ENCODE measurements around the gene ATXN1.

The ATXN1 gene

DNA sequence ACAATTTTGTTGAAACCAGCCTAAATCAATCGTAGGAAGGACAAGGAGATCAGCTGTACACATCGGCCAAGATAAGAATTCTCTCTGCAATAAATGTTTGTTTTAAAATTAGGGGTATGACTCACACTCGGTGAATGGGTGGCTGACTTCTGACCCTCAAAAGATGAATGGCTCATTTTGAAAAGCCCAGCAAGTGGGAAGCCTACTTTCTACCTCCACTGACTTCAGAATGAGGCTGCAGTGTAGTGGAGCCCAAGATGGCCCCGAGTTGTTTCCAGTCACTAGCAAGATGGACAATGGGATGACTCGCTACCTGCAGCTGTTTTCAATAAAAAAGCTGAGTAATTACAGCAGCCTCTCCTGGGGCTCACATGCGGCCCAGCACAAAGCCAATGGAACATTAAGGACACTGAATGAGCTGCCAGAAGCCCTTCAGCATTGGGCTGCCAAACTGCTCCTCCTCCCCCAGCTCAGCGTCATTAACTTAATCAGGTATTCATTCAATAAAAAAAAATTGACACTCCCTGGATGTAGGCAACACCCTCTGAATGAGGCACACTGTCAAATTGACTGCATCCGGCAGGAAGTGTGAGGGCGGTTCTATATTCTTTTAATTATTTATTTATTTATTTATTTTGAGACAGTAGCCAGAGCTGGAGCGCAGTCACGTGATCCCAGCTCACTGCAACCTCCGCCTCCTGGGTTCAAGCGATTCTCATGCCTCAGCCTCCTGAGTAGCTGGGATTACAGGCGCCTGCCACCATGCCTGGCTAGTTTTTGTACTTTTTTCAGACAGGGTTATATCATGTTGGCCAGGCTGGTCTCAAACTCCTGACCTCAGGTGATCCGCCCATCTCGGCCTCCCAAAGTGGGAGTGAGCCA lies 415.6 kb downstream of the ATXN1 start:
- no peak for DNase-seq

GRCh38 chr6:16344756-16345155 lies 416.5 kb downstream of the ATXN1 start:
- DNase-seq, result no peak

- no peak for DNase-seq
Measured at GRCh38 chr6:16343593-16343992, 417.7 kb downstream of the ATXN1 start.

- no peak for DNase-seq
Measured at GRCh38 chr6:16339265-16339587, 422.0 kb downstream of the ATXN1 start.

GRCh38 chr6:16338577-16339264 lies 422.5 kb downstream of the ATXN1 start:
- peak; percentile 18 for DNase-seq

DNA sequence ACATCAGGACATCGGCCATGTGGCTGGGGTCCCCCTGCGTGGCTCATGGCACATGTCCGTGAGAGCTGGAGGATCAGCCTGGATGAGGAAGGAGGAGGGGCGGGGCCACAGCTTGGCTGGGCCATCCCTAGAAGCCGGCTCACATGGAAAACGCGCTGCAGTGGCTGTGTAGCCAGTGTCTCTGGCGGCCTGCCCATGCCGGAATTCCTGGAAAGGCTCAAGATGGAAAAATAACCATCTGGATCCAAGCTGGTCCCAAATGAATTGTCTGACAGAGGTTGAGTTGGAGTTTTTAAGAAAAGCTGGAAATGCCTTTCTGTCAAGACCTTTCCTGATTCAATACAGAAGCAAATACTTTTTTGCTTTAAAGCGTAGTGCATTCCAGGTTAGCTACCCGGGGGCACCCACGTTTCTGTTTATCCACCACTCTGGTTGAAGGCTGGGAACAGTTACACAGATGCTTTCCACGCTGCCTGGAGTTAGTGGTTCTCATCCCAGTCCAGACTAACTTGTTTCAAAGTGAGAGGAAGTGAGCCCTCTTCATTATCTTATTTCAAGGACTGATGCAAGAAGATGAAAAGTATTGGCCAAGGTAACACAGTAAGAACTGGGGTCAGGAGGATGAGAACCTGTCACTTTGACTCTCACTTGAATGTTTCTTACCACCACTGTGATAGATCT lies 423.8 kb downstream of the ATXN1 start:
- DNase-seq, result no peak

DNA sequence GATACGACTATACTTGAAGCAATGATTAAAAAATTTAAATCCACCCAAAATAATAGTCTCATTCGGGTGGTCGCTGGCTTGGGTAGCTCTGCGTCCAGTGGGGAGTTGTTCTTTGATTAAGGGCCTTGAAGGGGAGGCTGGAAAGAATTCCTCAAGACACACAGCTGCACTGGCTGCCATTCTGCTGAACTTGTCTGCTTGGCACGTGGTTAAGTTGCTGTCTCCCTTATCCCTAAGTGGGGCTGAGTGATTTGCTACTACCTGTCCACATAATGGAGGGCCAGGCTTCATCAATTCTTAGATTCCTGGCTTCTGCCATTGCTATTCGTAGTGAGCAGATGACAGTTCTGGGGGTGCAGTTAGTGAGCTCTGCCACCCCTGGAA lies 424.4 kb downstream of the ATXN1 start:
- no peak for DNase-seq

DNA sequence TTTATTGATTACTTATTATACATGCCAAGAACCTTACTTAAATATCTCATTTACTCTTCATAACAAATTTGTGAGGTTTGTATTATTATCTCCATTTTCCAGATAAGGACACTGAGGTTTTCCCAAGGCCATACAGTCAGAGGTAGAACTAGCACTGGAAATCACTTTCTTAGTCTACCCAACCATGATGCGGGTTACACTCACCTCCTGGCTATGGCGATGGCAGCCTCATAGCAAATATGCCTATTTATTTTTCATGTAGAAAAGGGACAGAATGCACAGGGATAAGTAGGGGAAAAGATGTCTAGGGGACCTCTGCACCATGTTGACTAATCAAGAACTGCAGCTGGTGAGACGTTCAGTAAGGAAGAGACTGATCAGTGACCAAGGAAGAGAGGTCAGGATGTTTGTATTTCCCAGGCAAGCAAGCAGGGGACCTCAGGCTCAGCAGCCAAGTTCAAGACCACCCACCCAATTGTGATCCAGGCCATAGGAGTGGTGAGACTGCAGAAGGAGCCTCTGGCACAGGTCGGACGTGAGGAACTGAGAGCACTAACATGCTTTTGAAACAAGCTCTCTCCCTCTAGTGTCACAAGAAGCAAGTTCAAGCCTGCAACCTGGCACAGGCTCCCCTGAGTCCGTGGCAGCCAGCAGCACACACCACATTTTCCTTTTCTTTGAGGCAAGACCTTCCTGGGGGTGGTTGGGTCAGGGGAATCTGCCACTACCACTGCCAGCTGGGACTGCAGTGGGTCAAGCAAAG lies 425.0 kb downstream of the ATXN1 start:
- DNase-seq, result no peak

GRCh38 chr6:16335176-16335575 lies 426.1 kb downstream of the ATXN1 start:
- DNase-seq, result no peak

DNA sequence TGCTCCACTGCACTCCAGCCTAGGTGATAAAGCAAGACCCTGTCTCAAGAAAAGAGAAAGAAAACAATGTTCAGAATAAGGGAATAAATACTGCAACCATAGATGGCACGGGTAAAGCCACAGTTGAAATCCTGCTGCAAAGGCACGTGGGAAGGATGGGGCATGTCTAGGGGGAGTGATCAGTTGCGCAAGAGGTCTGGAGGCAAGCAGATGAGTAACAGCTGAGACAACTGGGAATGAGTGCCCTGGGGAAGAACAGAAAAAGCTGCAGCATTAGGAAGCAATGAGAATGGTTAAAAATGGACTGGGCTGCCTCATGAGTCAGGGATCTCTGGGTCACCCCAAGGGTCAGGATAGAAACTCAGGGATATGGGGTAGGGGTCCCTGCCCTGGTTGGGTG lies 426.6 kb downstream of the ATXN1 start:
- DNase-seq, result no peak

GRCh38 chr6:16333580-16333979 lies 427.7 kb downstream of the ATXN1 start:
- no peak for DNase-seq

DNA sequence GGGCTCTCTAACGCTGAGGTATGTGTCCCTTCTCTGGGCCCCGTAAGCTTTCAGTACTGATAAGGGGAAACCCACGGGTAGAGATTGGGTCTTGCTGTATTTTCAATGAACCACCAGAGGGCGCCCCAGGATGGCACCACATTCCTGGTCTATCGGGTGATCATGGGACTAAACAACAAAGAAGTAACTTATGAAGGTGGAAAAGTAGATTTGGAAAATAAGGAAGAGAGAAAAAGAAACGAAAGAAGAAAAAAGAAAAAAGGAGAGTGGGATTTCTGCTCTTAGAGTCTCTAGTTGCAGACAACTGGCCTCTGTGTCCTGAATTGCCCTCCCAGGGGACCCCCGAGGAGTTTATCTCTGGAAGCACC lies 429.1 kb downstream of the ATXN1 start:
- DNase-seq, result peak; percentile 92

DNA sequence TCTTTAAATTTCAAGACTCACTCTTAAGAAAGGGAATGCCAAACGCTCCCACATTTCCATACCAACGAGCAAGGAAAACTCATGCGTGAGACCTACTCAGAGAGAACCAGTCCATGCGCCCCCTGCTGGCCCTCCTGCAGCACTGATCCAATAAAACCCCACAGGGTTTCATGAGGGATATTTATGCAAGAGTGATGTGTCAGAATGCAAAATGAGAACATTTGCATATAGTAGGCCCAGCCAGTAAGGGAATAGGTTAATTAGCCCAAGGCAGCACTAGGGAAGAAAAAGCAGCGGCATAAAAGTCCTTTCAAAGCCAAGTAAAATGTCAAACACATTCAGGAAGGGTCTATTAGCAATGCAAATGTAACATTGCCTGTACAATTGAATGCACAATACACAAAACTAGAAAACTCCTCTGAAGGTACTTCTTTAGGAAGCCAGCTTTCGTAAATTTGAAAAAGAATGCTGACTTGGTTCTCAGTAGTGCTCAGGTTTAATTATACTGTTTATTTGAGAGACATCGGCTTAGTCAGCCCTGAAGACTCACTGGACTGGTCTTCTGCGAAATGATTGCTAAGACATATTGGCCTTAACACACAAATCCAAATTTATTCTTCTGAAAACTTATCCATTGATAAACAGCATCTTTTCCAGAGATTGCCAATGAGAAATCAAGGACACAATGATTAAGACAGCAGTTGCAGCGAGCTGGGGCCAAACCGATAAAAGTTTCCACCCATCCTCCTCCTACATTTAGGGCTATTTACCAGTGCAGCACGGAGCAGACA lies 429.7 kb downstream of the ATXN1 start:
- DNase-seq, result peak; percentile 86

DNA sequence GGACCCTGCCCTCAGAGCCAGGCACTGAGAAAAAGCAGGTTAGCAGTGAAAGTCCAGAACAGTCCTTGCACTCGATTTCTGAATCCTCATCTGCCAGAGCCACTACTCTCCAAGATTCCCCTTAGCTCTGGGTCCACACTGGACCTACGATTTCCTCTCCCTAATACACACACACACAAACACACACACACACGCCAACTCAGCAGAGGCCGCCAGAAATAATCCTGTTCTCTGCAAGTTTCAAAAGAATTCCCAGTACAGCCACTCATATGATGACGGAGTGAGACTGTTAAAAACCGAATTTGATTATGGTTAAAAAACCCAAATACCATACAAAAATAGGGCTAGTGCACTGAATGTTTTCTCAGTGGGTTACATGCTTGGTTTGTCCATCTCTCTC lies 432.0 kb downstream of the ATXN1 start:
- DNase-seq, result no peak

GRCh38 chr6:16327777-16328325 lies 433.4 kb downstream of the ATXN1 start:
- DNase-seq, result no peak

DNA sequence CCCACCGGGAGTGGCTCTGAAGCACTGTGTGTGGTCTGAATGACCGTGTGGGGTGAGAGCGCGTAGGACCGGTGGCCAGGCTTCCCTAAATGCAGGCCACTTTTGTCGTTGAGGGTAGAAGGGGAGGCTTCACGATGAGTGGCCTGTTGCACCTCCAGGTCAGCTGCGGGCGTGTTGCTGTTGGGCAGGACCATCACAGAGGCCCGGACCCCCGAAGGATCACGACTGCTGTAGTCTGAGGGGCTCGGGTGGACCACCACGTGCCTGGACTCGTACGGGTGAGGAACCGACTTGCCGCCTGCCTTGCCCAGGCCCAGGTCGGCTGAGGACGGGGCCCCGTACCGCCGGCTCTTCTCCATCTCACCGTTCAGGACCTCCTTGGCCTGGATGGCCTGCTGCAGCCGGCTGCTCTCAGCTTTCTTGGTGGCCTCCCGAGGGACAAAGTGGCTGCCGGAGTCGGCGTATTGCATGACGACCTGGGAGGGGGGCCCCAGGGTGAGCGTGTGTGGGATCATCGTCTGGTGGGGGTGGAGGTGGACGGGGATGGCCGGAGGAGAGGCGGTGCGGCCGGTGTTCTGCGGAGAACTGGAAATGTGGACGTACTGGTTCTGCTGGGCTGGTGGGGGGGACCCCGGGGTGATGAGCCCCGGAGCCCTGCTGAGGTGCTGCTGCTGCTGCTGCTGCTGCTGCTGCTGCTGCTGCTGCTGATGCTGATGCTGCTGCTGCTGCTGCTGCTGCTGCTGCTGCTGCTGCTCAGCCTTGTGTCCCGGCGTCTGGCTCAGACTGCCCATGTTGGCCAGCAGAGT lies 434.1 kb downstream of the ATXN1 start:
- no peak for DNase-seq

- no peak for DNase-seq
Measured at GRCh38 chr6:16326531-16326930, 434.7 kb downstream of the ATXN1 start.

DNA sequence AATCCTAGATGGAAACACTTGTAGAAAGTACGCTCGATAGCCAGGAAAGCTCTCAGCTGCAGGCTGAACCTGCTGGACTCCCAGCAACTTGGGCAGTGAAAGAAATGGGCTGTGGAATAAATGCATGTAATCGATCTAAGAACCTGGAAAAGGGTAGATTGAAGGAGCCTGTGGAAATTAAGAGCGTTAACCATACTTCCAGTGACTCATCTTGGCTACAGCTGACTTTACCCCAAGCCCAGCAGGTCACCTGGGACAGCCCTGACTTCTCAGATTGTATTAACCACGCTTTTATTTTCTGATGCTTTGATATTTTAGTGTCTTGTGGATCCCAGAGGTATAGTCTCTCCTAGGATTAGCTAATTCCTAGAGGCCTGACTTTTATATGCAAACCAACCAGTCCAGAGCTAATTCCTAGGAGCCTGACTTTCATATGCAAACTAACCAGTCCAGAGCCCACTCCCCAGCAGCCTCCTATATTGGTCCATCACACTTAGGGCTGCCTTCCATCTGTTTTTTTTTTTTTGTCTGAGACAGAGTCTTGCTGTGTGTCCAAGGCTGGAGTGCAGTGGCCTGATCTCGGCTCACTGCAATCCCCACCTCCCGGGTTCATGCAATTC lies 436.5 kb downstream of the ATXN1 start:
- no peak for DNase-seq

DNA sequence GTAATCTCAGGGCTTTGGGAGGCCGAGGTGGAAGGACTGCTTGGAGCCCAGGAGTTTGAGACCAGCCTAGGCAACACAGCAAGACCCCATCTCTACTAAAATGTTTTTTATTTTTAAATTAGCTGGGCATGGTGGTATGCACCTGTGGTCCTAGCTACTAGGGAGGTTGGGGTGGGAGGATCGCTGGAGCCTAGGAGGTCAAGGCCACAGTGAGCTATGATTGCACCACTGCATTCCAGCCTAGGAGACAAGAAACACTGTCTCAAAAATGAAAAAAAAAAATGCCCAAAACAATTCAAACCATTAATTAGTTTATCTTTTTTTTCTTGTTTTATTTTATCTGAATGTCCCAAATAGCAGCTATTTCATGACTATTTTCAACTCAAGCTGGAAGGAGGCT lies 437.1 kb downstream of the ATXN1 start:
- no peak for DNase-seq

DNA sequence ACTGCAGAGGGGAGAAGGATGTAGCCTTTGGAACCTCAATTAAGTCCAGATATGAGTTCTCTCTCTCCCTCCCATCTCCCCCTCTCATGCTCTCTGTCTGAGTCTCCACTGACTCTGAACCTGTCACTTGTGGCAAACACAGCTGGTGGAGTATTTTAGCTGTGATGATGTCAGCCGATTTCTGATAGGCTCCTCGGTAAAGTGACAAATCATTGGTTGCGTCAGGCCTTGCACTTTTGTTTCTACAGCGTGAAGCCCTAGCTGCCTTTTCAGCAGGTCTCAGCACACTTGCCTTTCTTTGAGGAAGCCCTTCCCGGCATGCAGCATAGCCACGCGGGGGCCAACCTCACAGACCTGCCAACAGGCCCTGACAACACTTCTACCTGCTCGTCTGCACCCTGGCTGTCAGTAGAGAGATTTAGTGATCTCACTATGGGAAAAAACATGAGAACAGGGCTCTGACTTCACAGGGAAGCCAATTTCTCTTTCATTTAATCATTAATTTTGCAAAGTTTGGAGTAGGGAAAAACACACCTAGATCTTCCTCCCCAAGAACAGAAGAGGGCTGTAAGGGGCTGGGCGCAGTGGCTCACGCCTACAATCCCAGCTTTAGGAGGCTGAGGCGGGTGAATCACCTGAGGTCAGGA lies 438.5 kb downstream of the ATXN1 start:
- DNase-seq, result peak; percentile 70
